VCaP (cell line): ENCODE measurements around the gene P3H3.

Experiments used
- H3K27ac ChIP-seq: fragments of 450-650 bp; 2 replicates; pipeline ENCODE4 v1.5.1; 2017
- CTCF ChIP-seq: fragments of 450-650 bp; conservative IDR thresholded peaks from 2 replicates; pipeline ENCODE4 v1.5.1; 2017; ENCODE audit warnings: mild to moderate bottlenecking, moderate library complexity

The P3H3 gene

DNA sequence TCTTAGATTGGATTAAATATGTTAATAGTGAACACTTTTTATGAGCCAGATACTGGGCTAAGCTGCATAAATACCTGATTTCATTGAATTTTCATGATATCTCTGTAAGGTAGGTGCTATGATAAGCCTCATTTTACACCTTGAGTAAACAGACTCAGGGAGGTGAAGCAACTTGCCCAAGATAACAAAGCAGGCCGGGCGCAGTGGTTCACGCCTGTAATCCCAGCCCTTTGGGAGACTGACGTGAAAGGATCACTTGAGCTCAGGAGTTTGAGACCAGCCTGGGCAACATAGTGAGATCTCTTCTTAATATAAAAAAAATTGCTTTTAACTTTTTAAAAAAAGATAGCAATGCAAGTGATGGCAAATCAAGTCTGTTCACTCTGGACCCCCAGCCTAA, 13.9 kb downstream of the P3H3 start:
- H3K27ac ChIP-seq = no peak overlapping the region
- no peak for TF ChIP-seq CTCF

- TF ChIP-seq CTCF = 0 out of 2 replicates have a peak, but pooled peaks have one; percentile 11
- H3K27ac ChIP-seq = no peak overlapping the region
Measured at GRCh38 chr12:6843118-6843902, 15.1 kb downstream of the P3H3 start.

- TF ChIP-seq CTCF = no peak
Measured at GRCh38 chr12:6845395-6845794, 17.2 kb downstream of the P3H3 start.

GRCh38 chr12:6846316-6846869, 18.2 kb downstream of the P3H3 start:
- TF ChIP-seq CTCF = no peak
- H3K27ac ChIP-seq = no peak overlapping the region

More at GRCh38 chr12:6845395-6845794, 17.2 kb downstream of the P3H3 start:
- H3K27ac ChIP-seq = no peak overlapping the region

GRCh38 chr12:6847676-6848075, 19.5 kb downstream of the P3H3 start:
- no peak for TF ChIP-seq CTCF
- H3K27ac ChIP-seq = no peak overlapping the region

- H3K27ac ChIP-seq = no peak overlapping the region
- no peak for TF ChIP-seq CTCF
Measured at GRCh38 chr12:6849427-6849826, 21.2 kb downstream of the P3H3 start.

- H3K27ac ChIP-seq = peak overlapping the region; percentile 87; the same call in 1 of the 2 replicates
- no peak for TF ChIP-seq CTCF
Measured at GRCh38 chr12:6849976-6850560, 21.9 kb downstream of the P3H3 start.
